OCI-LY1 (cell line): ENCODE results near the gene DRD1.

Experiments
- EZH2 ChIP-seq: fragments of 200-600 bp; sonication (generic), shearing (Covaris generic); IDR thresholded peaks from 2 replicates; pipeline ENCODE4 v1.8.0; 2017; ENCODE audit warnings: borderline replicate concordance, mixed run types, mild to moderate bottlenecking, antibody characterized with exemption, low read length, moderate library complexity, mixed read lengths
- TF ChIP-seq, protein P1 (sequence below): fragments of 200-600 bp; sonication (generic), shearing (Covaris generic); IDR thresholded peaks from 2 replicates; pipeline ENCODE4 v1.5.1; 2017; ENCODE audit warnings: mild to moderate bottlenecking, antibody characterized with exemption, low read length, moderate library complexity, mixed read lengths

GRCh38 chr5:175475248-175475647, 31.3 kb upstream of the DRD1 start:
- TF ChIP-seq, protein P1, sequence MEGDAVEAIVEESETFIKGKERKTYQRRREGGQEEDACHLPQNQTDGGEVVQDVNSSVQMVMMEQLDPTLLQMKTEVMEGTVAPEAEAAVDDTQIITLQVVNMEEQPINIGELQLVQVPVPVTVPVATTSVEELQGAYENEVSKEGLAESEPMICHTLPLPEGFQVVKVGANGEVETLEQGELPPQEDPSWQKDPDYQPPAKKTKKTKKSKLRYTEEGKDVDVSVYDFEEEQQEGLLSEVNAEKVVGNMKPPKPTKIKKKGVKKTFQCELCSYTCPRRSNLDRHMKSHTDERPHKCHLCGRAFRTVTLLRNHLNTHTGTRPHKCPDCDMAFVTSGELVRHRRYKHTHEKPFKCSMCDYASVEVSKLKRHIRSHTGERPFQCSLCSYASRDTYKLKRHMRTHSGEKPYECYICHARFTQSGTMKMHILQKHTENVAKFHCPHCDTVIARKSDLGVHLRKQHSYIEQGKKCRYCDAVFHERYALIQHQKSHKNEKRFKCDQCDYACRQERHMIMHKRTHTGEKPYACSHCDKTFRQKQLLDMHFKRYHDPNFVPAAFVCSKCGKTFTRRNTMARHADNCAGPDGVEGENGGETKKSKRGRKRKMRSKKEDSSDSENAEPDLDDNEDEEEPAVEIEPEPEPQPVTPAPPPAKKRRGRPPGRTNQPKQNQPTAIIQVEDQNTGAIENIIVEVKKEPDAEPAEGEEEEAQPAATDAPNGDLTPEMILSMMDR, result no peak
- TF ChIP-seq EZH2, result no peak
